ENCODE data around the gene GALNT18. TPM values are rescaled to one million over a fixed set of nuclear protein-coding genes. Genes with fewer than 3 reads are reported as not detected.

GALNT18 gene
- polyA plus RNA-seq, 1 donor from 2014 or later: 7.6 TPM

DNA sequence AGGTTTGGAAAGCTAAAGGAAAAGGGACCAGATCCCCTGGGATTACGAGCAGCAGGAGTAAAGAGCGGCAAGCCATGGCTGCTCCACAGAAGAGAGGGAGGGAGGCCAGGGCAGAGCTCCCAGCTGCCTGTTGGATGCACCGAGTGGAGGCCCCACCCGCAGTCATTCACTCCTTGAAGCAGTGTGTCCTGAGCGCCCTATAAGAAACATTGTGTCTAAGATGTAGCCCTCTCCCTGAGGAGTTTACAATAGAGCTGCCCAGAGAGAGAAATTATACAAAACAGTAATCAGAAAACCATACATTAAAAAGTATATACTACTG is 214.1 kb downstream of the GALNT18 start:
- H3F3A ChIP-seq (ENCODE audit: insufficient read depth, low read length, poor library complexity, severe bottlenecking): no peaks in the 10 kb centered on the region
- H3K27me3 ChIP-seq (ENCODE audit: insufficient read depth, low read depth, low read length): no peaks in the 10 kb centered on the region
- no peak overlapping the region for H3K9ac ChIP-seq (ENCODE audit: low read length)
- no peak overlapping the region for H3K4me3 ChIP-seq (ENCODE audit: low read length)
- H3K36me3 ChIP-seq (ENCODE audit: insufficient read depth, low read length): no peaks in the 10 kb centered on the region
- H4K20me1 ChIP-seq (ENCODE audit: insufficient read depth): no peaks in the 10 kb centered on the region
- TF ChIP-seq POLR2AphosphoS5 (IDR thresholded peaks at IDR 0.05): no peak
- TF ChIP-seq MXI1 (conservative IDR thresholded peaks at IDR 0.05; ENCODE audit: poor library complexity, severe bottlenecking): no peak
- TF ChIP-seq, protein P1, sequence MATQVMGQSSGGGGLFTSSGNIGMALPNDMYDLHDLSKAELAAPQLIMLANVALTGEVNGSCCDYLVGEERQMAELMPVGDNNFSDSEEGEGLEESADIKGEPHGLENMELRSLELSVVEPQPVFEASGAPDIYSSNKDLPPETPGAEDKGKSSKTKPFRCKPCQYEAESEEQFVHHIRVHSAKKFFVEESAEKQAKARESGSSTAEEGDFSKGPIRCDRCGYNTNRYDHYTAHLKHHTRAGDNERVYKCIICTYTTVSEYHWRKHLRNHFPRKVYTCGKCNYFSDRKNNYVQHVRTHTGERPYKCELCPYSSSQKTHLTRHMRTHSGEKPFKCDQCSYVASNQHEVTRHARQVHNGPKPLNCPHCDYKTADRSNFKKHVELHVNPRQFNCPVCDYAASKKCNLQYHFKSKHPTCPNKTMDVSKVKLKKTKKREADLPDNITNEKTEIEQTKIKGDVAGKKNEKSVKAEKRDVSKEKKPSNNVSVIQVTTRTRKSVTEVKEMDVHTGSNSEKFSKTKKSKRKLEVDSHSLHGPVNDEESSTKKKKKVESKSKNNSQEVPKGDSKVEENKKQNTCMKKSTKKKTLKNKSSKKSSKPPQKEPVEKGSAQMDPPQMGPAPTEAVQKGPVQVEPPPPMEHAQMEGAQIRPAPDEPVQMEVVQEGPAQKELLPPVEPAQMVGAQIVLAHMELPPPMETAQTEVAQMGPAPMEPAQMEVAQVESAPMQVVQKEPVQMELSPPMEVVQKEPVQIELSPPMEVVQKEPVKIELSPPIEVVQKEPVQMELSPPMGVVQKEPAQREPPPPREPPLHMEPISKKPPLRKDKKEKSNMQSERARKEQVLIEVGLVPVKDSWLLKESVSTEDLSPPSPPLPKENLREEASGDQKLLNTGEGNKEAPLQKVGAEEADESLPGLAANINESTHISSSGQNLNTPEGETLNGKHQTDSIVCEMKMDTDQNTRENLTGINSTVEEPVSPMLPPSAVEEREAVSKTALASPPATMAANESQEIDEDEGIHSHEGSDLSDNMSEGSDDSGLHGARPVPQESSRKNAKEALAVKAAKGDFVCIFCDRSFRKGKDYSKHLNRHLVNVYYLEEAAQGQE (IDR thresholded peaks at IDR 0.05; ENCODE audit: borderline replicate concordance): no peak
- TF ChIP-seq SMC3 (conservative IDR thresholded peaks at IDR 0.05; ENCODE audit: poor library complexity): no peak
- TF ChIP-seq EZH2 (IDR thresholded peaks at IDR 0.05; ENCODE audit: borderline replicate concordance, insufficient read depth, low read length, poor library complexity, severe bottlenecking): no peak
- TF ChIP-seq RAD21 (conservative IDR thresholded peaks at IDR 0.05): no peak
- no peak for TF ChIP-seq EP300 (conservative IDR thresholded peaks at IDR 0.05; ENCODE audit: poor library complexity, severe bottlenecking)
- TF ChIP-seq TAF1 (IDR thresholded peaks at IDR 0.05; ENCODE audit: low read depth): no peak
- TF ChIP-seq, protein P2, sequence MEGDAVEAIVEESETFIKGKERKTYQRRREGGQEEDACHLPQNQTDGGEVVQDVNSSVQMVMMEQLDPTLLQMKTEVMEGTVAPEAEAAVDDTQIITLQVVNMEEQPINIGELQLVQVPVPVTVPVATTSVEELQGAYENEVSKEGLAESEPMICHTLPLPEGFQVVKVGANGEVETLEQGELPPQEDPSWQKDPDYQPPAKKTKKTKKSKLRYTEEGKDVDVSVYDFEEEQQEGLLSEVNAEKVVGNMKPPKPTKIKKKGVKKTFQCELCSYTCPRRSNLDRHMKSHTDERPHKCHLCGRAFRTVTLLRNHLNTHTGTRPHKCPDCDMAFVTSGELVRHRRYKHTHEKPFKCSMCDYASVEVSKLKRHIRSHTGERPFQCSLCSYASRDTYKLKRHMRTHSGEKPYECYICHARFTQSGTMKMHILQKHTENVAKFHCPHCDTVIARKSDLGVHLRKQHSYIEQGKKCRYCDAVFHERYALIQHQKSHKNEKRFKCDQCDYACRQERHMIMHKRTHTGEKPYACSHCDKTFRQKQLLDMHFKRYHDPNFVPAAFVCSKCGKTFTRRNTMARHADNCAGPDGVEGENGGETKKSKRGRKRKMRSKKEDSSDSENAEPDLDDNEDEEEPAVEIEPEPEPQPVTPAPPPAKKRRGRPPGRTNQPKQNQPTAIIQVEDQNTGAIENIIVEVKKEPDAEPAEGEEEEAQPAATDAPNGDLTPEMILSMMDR (IDR thresholded peaks at IDR 0.05; ENCODE audit: poor library complexity, severe bottlenecking): no peak
- H3K4me2 ChIP-seq (ENCODE audit: low read length): no peak overlapping the region
- no peak overlapping the region for H2AFZ ChIP-seq (ENCODE audit: low read depth, low read length)
- H3K79me2 ChIP-seq (replicated peaks; ENCODE audit: insufficient read depth, low read length): no peaks in the 10 kb centered on the region
- no peaks in the 10 kb centered on the region for H3K9me3 ChIP-seq (ENCODE audit: low read length)
- H3K9me2 ChIP-seq (ENCODE audit: insufficient read depth, low read length): no peaks in the 10 kb centered on the region
- H3K27ac ChIP-seq (ENCODE audit: low read length): no peak overlapping the region

DNA sequence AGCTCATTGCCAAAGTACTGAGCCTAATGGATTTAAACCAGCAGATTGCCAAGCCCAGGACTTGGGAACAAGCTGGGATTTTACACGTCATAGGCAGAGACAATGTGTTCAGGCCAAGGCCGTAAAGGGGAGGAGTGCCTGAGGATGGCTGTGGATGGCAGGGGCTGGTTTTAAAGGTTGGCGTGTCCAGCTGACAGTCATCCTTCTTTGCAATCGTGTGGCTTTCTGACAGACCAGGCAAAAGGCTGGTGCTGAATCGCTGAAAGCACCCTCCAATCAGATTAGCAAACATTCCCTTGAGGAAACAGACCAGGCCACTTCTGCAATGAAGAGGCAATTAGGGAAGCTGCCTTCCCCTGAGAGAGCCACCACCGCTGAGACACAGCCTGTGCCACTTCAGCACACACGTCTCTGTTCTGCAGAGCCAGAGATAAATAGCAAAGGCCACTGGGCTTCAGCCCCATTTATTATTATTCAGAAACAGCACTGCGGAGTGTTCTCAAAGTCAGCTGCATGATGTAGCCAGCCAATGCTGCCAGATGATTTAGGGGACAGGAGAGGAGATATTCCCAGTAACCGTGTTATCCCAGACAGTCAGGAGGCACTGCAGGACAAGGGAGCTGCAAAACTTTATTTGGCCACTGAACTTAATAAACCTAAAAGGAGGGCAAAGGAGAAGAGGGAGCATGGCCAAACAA is 214.6 kb downstream of the GALNT18 start:
- no peaks in the 10 kb centered on the region for H3F3A ChIP-seq (ENCODE audit: insufficient read depth, low read length, poor library complexity, severe bottlenecking)
- no peaks in the 10 kb centered on the region for H3K9me3 ChIP-seq (ENCODE audit: low read length)
- no peaks in the 10 kb centered on the region for H3K9me2 ChIP-seq (ENCODE audit: insufficient read depth, low read length)
- no peak overlapping the region for H3K9ac ChIP-seq (ENCODE audit: low read length)
- no peak overlapping the region for H3K27ac ChIP-seq (ENCODE audit: low read length)
- H4K20me1 ChIP-seq (ENCODE audit: insufficient read depth): no peaks in the 10 kb centered on the region
- no peaks in the 10 kb centered on the region for H3K36me3 ChIP-seq (ENCODE audit: insufficient read depth, low read length)
- H2AFZ ChIP-seq (ENCODE audit: low read depth, low read length): no peak overlapping the region
- H3K79me2 ChIP-seq (replicated peaks; ENCODE audit: insufficient read depth, low read length): no peaks in the 10 kb centered on the region
- H3K4me3 ChIP-seq (ENCODE audit: low read length): no peak overlapping the region
- TF ChIP-seq SMC3 (conservative IDR thresholded peaks at IDR 0.05; ENCODE audit: poor library complexity) (no peak), MXI1 (conservative IDR thresholded peaks at IDR 0.05; ENCODE audit: poor library complexity, severe bottlenecking) (no peak), POLR2AphosphoS5 (IDR thresholded peaks at IDR 0.05) (no peak), EP300 (conservative IDR thresholded peaks at IDR 0.05; ENCODE audit: poor library complexity, severe bottlenecking) (no peak), EZH2 (IDR thresholded peaks at IDR 0.05; ENCODE audit: borderline replicate concordance, insufficient read depth, low read length, poor library complexity, severe bottlenecking) (no peak), TAF1 (IDR thresholded peaks at IDR 0.05; ENCODE audit: low read depth) (no peak), RAD21 (conservative IDR thresholded peaks at IDR 0.05) (no peak)
- TF ChIP-seq, protein P2 (IDR thresholded peaks at IDR 0.05; ENCODE audit: poor library complexity, severe bottlenecking): no peak
- TF ChIP-seq, protein P1 (IDR thresholded peaks at IDR 0.05; ENCODE audit: borderline replicate concordance): no peak
- no peaks in the 10 kb centered on the region for H3K27me3 ChIP-seq (ENCODE audit: insufficient read depth, low read depth, low read length)
- H3K4me2 ChIP-seq (ENCODE audit: low read length): no peak overlapping the region

Measured in neural cell (in vitro differentiated cells).